Fibroblast of skin of right biceps (primary cell): ENCODE data around the gene ZNF236.
A peak's percentile ranks its signal among the peaks of the same experiment; 100 is the strongest.

Source experiments
- DNase-seq: peaks from one replicate; pipeline ENCODE4 v3.0.0-alpha.2; 2013

The ZNF236 gene

DNA sequence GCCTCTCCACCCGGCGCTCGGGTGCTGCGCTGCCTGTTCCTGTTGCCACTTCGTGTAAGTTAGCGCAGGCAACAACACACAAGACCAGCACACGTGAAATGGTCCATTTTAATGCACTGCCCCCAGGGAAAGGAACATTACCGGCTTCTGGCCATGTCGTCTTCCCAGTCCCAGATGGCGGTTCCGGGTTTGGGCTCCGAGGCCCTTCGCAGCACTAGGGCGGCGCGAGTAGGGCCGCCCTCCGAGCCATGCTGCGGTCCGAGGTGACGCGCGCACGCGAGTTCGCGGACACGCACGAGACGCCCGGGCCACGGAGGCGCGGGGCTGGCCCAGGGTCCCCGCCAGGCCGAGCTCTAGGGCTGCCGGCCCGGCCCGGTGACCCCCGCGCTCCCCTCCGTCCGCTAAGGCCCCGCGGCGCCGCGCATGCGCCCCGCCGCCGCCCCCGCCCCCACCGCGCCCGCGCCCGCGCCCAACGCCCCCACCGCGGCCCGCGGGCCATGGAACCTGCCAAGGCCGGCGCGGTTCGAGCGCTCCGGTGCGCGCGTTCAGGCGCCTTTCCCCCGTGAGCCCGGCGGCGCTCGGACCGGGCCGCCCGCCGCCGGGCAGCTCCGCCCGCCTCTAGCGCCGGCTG, 367 bp upstream of the ZNF236 start:
- DNase-seq: peak; percentile 48

- DNase-seq: no peak
These were observed 793 bp downstream of the ZNF236 start for GRCh38 chr18:76823161-76823538.

DNA sequence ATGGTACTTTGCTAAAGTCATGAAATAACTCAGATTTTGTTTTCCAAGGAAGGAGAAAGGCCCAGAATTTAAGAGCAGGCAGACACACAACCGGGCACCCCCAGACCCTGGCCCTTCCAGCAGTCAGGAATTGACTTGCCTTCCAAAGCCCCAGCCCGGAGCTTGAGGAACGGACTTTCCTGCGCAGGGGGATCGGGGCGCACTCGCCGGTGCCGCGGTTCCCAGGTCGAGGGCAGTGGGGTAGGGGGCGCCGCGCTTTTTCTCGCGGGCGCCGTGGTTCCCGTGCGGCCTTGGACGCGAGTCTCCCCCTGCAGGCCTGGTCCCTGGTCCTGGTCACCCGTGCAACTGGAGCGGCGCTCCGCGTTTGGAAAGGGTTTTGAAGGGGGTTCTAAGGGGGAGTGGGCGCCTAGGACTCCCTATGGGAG, 1.2 kb downstream of the ZNF236 start:
- DNase-seq: peak; percentile 33

- no peak for DNase-seq
These were observed 1.9 kb downstream of the ZNF236 start for GRCh38 chr18:76824145-76824676.

DNA sequence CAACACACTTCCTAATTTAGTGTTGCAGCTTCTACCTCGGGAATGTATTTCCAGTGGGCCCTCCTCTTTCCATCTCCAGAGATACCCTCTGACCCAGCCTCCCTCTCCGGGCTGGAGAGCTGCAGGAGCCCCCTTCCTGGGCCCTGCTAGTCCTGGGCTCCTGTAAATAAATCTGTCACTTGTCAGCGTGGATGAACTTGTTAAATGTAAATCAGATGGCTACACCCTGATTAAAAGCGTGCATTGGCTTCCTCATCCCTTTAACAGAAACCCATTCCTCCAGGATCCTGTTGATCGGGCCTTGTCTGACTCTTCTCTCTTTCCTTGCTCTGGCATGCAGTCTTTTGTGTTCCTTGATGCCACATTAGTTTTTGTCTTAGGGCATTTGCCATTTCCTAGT, 2.4 kb downstream of the ZNF236 start:
- DNase-seq: no peak

GRCh38 chr18:76827205-76828200, 5.1 kb downstream of the ZNF236 start:
- peak; percentile 43 for DNase-seq

GRCh38 chr18:76834379-76834778, 12.0 kb downstream of the ZNF236 start:
- DNase-seq: no peak

DNA sequence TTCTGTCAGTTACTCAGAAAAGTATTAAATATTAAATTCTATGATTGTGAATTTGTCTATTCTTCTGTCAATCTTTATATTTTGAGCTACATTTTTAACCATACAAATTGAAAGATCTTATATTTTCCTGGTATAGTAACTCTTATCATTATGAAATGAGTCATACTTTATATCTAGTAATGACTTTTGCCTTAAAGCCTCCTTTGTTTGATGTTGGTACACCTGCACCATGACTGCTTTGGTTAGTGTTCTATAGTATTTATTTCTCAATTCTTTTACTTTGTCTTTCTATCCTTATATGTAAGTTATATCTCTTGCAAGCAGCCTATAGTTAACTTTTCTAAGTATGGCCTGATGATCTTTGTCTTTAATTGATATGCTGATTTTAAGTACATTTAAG, 13.0 kb downstream of the ZNF236 start:
- no peak for DNase-seq

DNA sequence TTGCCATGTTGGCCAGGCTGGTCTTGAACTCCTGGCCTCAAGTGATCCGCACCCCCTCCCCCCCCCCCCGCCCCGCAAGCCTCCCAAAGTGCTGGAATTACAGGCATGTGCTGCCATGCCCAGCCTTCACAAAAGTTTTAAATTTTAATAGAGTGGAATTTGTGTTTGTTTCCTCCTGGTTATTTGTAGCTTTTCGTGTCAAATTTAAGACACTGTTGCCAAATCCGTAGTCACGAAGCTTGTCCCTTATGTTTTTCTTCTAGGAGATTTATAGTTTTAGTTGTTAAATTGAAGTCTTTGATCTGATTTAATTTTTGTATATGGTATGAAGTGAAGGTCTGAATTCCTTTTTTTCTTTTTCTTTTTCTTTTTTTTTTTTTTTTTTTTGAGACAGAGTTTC, 14.7 kb downstream of the ZNF236 start:
- DNase-seq: no peak

DNA sequence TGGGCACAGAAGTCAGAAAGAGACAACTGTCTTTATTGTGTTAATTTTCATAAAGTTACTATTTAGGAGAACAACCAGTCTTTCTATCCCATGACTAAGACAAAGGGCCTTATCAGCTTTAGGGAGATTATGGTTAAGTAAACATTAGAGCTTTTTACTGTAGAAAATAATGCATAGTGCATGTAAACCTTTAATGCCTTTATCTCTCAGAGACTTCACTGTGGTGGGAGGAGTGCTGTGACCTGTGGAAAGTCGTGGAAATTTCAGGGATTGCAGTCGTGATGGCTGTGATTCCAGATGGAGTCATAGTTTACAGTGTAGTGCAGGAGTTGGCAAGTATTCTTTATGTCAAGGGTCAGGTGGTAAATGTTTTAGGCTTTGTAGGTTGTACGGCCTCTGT, 15.8 kb downstream of the ZNF236 start:
- no peak for DNase-seq

GRCh38 chr18:76839086-76839794, 16.9 kb downstream of the ZNF236 start:
- no peak for DNase-seq

DNA sequence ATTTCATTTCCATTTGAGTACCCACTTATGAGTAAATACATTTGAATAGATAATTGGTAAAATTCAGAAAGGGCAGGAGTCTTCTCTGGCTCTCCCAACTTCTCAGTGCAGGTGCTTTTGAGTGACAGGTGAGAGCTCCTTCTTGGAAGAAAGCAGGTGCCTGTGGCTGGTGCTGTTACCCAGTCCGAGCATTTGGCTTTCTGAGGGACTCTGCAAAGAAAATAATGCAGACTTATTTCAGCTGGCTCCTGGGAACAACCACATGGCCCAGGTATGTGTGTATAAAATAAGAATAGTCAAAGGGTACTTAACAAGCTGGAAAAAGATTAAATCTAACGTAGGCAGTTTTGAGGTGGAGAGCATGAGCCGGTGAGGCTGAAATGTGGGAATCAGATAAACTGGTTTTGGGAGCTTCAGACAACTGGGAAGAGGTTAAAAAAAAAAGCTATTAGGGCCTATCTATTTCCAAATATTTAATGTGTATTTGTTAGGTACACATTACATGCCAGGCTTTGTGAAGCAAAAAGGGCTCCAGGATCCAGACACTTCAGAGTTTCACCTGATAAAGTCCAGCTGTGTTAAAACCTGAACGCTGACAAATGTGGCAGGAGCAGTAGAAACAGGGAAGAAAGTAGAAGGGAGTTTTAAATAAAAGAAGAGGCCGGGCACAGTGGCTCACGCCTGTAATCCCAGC, 20.6 kb downstream of the ZNF236 start:
- no peak for DNase-seq

DNA sequence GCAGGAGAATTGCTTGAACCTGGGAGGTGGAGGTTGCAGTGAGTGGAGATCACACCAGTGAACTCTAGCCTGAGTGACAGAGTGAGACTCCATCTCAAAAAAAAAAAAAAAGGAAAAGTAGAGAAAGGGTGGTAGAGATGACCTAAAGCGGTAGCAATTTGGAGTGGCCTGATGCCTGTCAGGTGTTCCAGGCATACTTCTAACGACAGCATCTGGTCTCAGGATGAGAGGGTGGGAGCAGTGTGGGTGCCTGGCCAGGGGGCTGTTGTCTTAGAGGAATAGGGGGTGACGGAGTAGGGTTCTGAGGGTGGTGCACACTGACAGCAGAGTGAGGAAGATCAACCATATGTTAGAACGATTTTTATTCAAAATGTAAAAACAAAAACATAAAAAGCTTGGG, 21.8 kb downstream of the ZNF236 start:
- no peak for DNase-seq

GRCh38 chr18:76844742-76845477, 22.6 kb downstream of the ZNF236 start:
- no peak for DNase-seq

- DNase-seq: no peak
These were observed 23.9 kb downstream of the ZNF236 start for GRCh38 chr18:76846217-76846616.

DNA sequence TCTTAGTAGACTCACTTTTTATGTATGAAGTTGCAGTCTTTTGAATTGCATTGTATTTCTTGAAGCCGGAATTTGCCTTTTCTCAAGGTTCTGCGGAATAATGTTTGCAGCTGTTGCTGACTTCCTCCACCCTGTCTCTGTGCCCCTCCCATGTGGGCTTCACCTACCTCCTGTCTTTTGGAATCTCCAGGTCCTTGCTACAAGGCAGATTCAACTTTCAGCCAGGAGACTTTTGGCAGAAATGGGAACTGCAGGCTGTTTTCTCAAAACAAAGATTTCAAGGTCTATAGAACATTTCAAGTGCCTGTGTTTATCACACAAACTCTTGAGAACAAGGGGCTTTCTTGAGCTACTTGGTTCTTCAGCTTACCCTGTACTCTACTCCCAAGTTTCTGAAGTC, 25.6 kb downstream of the ZNF236 start:
- DNase-seq: no peak

- DNase-seq: no peak
These were observed 27.8 kb downstream of the ZNF236 start for GRCh38 chr18:76850112-76850511.

GRCh38 chr18:76855594-76855993, 33.2 kb downstream of the ZNF236 start:
- no peak for DNase-seq

GRCh38 chr18:76857476-76857875, 35.1 kb downstream of the ZNF236 start:
- DNase-seq: no peak

DNA sequence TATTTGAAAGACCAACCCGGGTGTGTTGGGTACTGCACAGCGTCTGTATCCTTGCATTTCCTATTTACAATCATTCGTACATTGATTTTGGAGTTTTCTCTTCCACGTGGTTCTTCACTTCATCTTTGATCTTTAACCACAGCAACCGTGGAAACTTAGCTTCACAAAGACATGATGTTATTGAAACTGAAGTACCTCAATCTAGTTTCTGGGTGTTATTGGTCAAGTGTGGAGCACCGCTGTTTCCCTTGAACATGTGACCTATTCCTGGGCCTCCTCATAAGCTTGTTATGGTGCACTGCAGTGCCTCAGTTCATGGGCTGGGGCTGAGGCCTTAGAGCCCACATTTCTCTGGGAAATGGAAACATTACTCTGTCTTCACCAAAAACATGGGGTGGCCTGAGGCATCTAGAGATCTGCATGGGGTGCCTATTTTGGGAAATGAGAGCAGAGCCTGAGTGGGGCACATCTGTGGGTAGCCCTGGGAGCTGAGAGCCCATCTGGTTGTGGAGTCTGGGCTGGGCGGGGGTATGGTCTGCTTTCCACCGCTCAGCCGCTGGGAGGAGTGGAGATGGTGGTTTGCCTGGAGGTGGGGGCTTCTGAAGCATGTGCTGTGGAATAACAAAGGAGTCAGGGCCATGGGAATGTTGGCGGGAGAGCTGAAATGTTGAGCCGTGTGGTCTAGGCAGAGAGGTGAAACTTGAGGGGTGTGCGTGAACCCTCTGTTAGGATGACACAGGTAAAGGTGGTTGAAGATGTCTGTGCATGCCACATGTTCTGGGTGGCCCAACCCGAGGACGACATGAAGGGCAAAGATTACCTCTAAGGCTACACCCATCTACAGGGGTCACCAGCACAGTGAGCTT, 37.4 kb downstream of the ZNF236 start:
- DNase-seq: no peak

DNA sequence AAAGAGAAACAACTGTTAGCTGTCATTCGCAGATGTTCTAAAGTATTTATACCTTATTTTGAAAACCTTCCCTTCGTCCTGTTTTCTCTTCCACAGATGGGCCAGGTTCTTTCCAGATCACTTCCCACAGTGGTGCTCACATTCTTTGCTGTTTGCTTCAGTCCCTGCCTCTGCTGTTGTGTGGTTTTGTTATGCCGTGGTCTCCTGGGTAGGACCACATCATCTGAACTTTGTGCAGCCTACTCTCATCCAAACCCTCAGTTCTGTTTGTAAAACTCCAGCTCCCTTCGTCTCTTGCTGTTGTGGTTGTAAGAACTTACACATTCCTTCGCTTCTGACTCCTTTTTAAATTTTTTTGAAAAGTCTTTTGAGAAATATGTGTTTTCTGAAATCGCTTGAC, 38.1 kb downstream of the ZNF236 start:
- no peak for DNase-seq
